ENCODE measurements around the gene KLHL10. TPM values are rescaled to one million over a fixed set of nuclear protein-coding genes. Genes with fewer than 3 reads are reported as not detected.
A peak's percentile ranks its signal among the peaks of the same experiment; 100 is the strongest.

The KLHL10 gene
- total and polyA plus RNA-seq, 9 of the 15 experiments (the other 6 are each of a cell fraction or from before 2014, with no cell fraction given): 0.06 to 0.56 (median 0.12) TPM; not detected in 5

DNA sequence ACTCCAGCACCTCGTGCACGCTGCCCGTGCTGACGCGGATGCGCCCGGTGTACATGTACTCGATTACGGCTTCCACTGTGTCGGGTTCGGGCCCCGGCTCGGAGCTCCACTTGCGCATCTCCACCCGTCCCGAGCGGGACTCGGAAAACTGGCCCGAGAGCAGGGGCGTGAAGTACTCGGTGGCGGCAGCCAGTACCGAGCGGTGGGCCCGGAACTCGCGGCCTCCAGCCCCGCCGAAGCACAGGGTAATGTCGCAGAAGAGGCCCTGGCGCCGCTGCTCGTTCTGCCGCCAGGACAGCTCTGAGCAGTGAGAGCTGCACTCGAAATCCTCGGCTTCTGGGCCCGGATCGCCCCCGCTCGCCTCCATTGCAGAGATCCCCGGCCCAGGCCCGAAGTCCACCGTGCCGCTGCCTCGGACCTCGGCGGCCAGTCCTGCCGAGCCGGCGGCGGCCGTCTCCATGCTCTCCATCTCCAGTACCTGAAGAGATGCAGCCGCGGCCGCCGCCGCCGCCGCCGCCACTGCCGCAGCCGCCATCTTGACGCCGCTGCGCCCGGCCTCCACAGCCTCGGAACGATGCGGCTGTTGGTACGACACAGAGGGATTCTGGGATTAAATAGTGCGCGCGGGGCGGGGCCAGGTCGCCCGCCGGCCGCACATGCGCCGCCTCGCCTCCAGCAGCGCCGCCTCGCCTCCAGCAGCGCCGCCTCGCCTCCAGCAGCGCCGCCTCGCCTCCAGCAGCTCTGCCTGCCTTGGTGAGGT, 27.4 kb downstream of the KLHL10 start, which contains the start of gene KLHL11 (continued):
- TF ChIP-seq, protein P1, sequence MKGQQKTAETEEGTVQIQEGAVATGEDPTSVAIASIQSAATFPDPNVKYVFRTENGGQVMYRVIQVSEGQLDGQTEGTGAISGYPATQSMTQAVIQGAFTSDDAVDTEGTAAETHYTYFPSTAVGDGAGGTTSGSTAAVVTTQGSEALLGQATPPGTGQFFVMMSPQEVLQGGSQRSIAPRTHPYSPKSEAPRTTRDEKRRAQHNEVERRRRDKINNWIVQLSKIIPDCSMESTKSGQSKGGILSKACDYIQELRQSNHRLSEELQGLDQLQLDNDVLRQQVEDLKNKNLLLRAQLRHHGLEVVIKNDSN (CRISPR knock-in tag; IDR thresholded peaks at IDR 0.05): no peak
- TF ChIP-seq RB1 (IDR thresholded peaks at IDR 0.05; ENCODE audit: low read depth) (peak; percentile 79), COPS2 (conservative IDR thresholded peaks at IDR 0.05) (no peak), ZNF274 (IDR thresholded peaks at IDR 0.05; ENCODE audit: borderline replicate concordance, low read depth, low read length) (no peak), CCNT2 (IDR thresholded peaks at IDR 0.05; ENCODE audit: borderline replicate concordance, extremely low read depth, insufficient read length, low read depth, low read length) (peak; percentile 56), ZNF133 (CRISPR knock-in tag; IDR thresholded peaks at IDR 0.05) (no peak), ZNF696 (CRISPR knock-in tag; conservative IDR thresholded peaks at IDR 0.05) (no peak), MAZ (CRISPR knock-in tag; conservative IDR thresholded peaks at IDR 0.05 in 1 of 2, IDR thresholded peaks at IDR 0.05 in 1 of 2) (no peak; a peak in 2 of 4 replicates), HNRNPLL (IDR thresholded peaks at IDR 0.05; ENCODE audit: low read depth, low read length, poor library complexity, severe bottlenecking) (no peak), FUS (optimal IDR thresholded peaks at IDR 0.05; ENCODE audit: low read depth, low read length) (peak; percentile 62), PTTG1 (tag; IDR thresholded peaks at IDR 0.05; ENCODE audit: low read depth) (no peak), HEY1 (CRISPR knock-in tag; IDR thresholded peaks at IDR 0.05; ENCODE audit: borderline replicate concordance) (no peak), TSC22D4 (tag; IDR thresholded peaks at IDR 0.05) (no peak), POLR3A (IDR thresholded peaks at IDR 0.05; ENCODE audit: borderline replicate concordance, extremely low read depth, insufficient read depth, insufficient read length) (no peak), NFRKB (IDR thresholded peaks at IDR 0.05; ENCODE audit: low read depth) (no peak), CXXC5 (CRISPR knock-in tag; IDR thresholded peaks at IDR 0.05) (peak; percentile 90)
- TF ChIP-seq, protein P2, sequence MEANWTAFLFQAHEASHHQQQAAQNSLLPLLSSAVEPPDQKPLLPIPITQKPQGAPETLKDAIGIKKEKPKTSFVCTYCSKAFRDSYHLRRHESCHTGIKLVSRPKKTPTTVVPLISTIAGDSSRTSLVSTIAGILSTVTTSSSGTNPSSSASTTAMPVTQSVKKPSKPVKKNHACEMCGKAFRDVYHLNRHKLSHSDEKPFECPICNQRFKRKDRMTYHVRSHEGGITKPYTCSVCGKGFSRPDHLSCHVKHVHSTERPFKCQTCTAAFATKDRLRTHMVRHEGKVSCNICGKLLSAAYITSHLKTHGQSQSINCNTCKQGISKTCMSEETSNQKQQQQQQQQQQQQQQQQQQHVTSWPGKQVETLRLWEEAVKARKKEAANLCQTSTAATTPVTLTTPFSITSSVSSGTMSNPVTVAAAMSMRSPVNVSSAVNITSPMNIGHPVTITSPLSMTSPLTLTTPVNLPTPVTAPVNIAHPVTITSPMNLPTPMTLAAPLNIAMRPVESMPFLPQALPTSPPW (CRISPR knock-in tag; IDR thresholded peaks at IDR 0.05): peak; percentile 80
- TF ChIP-seq, protein P3, sequence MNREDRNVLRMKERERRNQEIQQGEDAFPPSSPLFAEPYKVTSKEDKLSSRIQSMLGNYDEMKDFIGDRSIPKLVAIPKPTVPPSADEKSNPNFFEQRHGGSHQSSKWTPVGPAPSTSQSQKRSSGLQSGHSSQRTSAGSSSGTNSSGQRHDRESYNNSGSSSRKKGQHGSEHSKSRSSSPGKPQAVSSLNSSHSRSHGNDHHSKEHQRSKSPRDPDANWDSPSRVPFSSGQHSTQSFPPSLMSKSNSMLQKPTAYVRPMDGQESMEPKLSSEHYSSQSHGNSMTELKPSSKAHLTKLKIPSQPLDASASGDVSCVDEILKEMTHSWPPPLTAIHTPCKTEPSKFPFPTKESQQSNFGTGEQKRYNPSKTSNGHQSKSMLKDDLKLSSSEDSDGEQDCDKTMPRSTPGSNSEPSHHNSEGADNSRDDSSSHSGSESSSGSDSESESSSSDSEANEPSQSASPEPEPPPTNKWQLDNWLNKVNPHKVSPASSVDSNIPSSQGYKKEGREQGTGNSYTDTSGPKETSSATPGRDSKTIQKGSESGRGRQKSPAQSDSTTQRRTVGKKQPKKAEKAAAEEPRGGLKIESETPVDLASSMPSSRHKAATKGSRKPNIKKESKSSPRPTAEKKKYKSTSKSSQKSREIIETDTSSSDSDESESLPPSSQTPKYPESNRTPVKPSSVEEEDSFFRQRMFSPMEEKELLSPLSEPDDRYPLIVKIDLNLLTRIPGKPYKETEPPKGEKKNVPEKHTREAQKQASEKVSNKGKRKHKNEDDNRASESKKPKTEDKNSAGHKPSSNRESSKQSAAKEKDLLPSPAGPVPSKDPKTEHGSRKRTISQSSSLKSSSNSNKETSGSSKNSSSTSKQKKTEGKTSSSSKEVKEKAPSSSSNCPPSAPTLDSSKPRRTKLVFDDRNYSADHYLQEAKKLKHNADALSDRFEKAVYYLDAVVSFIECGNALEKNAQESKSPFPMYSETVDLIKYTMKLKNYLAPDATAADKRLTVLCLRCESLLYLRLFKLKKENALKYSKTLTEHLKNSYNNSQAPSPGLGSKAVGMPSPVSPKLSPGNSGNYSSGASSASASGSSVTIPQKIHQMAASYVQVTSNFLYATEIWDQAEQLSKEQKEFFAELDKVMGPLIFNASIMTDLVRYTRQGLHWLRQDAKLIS (CRISPR knock-in tag; IDR thresholded peaks at IDR 0.05): peak; percentile 32; the same call in 1 of the 2 replicates
- TF ChIP-seq, protein P4, sequence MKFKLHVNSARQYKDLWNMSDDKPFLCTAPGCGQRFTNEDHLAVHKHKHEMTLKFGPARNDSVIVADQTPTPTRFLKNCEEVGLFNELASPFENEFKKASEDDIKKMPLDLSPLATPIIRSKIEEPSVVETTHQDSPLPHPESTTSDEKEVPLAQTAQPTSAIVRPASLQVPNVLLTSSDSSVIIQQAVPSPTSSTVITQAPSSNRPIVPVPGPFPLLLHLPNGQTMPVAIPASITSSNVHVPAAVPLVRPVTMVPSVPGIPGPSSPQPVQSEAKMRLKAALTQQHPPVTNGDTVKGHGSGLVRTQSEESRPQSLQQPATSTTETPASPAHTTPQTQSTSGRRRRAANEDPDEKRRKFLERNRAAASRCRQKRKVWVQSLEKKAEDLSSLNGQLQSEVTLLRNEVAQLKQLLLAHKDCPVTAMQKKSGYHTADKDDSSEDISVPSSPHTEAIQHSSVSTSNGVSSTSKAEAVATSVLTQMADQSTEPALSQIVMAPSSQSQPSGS (CRISPR knock-in tag; IDR thresholded peaks at IDR 0.05): no peak

Data from K562 (cell line).